ENCODE measurements around the gene GRIN2A.
"Not testable (repeated sequence)": the region's sequence is repeated elsewhere in the genome, so short reads cannot be mapped to it uniquely, and the experiment has no call there.

GRIN2A gene

GRCh38 chr16:9913604-9914326 is 268.5 kb downstream of the GRIN2A start:
- no peak for ATAC-seq
- DNase-seq = no peak

GRCh38 chr16:9911989-9912388 is 270.2 kb downstream of the GRIN2A start:
- DNase-seq (no peak), ATAC-seq (no peak)

GRCh38 chr16:9911231-9911630 is 271.0 kb downstream of the GRIN2A start:
- DNase-seq (no peak), ATAC-seq (no peak)

- no peak for ATAC-seq
- no peak for DNase-seq
Measured at GRCh38 chr16:9909072-9909825, 273.0 kb downstream of the GRIN2A start.

GRCh38 chr16:9908613-9909012 is 273.6 kb downstream of the GRIN2A start:
- DNase-seq = no peak
- ATAC-seq = no peak

- ATAC-seq (no peak), DNase-seq (no peak)
Measured at GRCh38 chr16:9907752-9908151, 274.5 kb downstream of the GRIN2A start.

- DNase-seq (no peak), ATAC-seq (no peak)
Measured at GRCh38 chr16:9906218-9906617, 276.0 kb downstream of the GRIN2A start.

GRCh38 chr16:9904526-9904925 is 277.7 kb downstream of the GRIN2A start:
- no peak for ATAC-seq
- no peak for DNase-seq

GRCh38 chr16:9900576-9900975 is 281.7 kb downstream of the GRIN2A start:
- DNase-seq = no peak
- no peak for ATAC-seq

- DNase-seq = no peak
- ATAC-seq = no peak
Measured at GRCh38 chr16:9898555-9898954, 283.7 kb downstream of the GRIN2A start.

GRCh38 chr16:9898124-9898523 is 284.1 kb downstream of the GRIN2A start:
- no peak for DNase-seq
- ATAC-seq = no peak

- ATAC-seq (no peak), DNase-seq (no peak)
Measured at GRCh38 chr16:9895817-9896216, 286.4 kb downstream of the GRIN2A start.

- ATAC-seq = no peak
- DNase-seq = no peak
Measured at GRCh38 chr16:9885876-9886275, 296.4 kb downstream of the GRIN2A start.

- DNase-seq (no peak), ATAC-seq (no peak)
Measured at GRCh38 chr16:9885467-9885866, 296.8 kb downstream of the GRIN2A start.

GRCh38 chr16:9875981-9876380 is 306.2 kb downstream of the GRIN2A start:
- DNase-seq, ATAC-seq: not testable (repeated sequence)

GRCh38 chr16:9874219-9874618 is 308.0 kb downstream of the GRIN2A start:
- DNase-seq (no peak), ATAC-seq (no peak)

GRCh38 chr16:9870962-9871361 is 311.3 kb downstream of the GRIN2A start:
- ATAC-seq (no peak), DNase-seq (no peak)

GRCh38 chr16:9869776-9870175 is 312.5 kb downstream of the GRIN2A start:
- DNase-seq = no peak
- no peak for ATAC-seq

GRCh38 chr16:9868606-9869149 is 313.6 kb downstream of the GRIN2A start:
- ATAC-seq = no peak

GRCh38 chr16:9867176-9867575 is 315.1 kb downstream of the GRIN2A start:
- ATAC-seq (no peak), DNase-seq (no peak)

More at GRCh38 chr16:9868606-9869149, 313.6 kb downstream of the GRIN2A start:
- DNase-seq = no peak

GRCh38 chr16:9864461-9864860 is 317.8 kb downstream of the GRIN2A start:
- ATAC-seq (no peak), DNase-seq (no peak)

- DNase-seq (no peak), ATAC-seq (no peak)
Measured at GRCh38 chr16:9862327-9862726, 319.9 kb downstream of the GRIN2A start.

GRCh38 chr16:9860876-9861275 is 321.4 kb downstream of the GRIN2A start:
- ATAC-seq (no peak), DNase-seq (no peak)
